Posterior cingulate gyrus (tissue), 11 donors: ENCODE measurements around the gene CD300LF.

ENCODE experiments used
- DNase-seq, 10 donors: peaks; one replicate each; pipeline versions ENCODE4 v3.0.0 to v3.0.0-alpha.2; 2020 to 2021; ENCODE audit warnings: mixed read lengths in 3 of 10
- intact Hi-C: fragments of 100-400 bp; cut with DNase I; formaldehyde crosslinking; loops from one replicate; pipeline ENCODE4 v1.15.1; 2023

The CD300LF gene

DNA sequence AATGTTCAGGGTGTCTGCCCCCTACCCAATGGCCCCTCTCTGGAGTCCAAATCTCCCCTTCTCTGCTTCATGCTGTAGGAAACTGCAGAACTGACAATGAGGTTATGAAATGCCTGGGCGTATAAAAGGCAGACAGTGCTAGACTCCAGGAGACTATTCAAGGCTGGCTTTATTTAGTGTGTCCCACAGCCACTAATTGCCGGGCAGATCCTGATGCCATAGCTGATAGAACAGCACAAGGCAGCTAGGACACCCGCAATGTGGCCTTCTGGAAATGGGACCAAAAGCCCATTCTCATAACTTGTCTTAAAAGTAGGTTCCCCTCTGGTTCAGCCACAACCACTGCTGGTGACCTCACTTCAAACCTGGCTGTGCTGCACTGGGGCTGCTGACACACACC is 60.7 kb downstream of the CD300LF start:
- DNase-seq = no peak
- intact Hi-C loops = no loop called here

DNA sequence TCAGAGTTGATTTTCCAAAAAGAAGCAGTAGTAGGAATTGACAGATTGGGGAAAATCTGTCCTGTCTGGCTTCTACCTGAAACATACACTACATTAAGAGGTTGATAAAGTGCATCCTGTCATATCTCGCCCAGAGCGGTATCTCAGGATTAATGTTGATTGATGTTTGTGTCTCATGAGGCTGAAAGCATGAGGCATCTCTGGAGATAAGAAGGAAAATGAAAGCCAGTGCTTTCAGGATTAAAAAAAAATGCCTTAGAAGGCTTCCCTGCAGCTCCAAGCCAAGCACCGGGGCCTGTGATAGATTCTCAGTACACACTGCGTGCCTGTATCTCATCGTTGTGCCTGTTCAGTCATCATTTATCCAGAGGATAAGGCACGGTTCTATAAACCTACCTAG is 62.8 kb downstream of the CD300LF start:
- no peak for DNase-seq
- intact Hi-C loops = no loop called here

DNA sequence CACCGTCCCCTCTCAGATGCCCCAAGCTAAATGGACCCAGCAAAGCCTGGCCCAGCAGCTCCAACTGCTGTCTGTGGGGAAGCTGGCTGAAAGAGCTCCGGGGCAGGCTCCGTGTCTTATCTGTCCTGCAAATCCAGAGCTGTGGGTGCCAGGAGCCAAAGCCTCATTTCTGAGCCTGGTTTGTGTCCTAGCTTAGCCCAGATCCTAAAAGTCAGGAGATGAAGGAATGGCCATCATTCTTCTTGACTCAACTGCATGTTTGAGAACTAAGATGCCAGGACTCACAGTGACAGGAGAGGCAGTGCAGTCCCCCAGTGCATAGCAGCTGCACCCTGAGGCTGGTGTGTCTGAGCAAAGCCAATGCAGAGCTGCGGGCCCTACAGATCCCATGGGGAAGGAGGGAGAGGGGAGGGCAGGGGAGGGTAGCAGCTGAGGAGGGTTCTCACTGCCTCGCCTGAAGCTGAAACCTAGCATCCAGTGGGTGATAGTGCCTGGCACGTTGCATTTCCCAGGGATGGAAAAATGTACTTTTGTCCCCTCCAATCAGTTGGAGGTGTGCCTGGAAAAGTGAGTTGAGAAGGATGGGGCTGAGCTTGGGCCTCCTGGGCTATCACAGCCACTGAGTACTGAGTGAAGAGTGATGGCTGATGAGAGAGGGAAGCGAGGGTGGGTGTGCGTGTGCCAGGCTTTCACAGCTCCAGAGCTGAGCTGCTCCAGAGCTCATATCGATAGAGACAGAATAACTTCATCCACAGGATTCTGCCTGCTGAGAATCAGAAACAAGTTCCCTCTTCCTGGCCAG is 64.7 kb downstream of the CD300LF start:
- DNase-seq = peak in 1 of 10 donors; percentile 36
- intact Hi-C loops = no loop called here

DNA sequence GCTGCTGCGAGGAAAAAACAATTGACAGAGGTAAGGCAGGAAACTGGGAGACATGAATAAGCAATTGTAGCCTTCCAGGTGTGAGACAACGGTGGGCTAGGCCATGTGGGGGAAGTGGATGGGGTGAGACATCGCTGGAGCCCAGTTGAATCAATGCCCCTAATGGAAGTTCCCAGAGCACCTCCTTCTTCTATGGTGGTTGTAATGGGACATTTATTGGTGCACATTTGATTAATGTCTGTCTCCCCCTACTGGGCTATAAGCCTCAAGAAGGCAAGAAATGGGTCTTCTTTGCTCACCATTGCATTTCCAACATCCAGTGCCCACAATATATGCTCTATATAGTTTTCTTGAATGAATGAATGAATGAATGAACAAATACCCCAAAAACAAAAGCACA is 66.5 kb downstream of the CD300LF start:
- intact Hi-C loops = no loop called here
- no peak for DNase-seq

DNA sequence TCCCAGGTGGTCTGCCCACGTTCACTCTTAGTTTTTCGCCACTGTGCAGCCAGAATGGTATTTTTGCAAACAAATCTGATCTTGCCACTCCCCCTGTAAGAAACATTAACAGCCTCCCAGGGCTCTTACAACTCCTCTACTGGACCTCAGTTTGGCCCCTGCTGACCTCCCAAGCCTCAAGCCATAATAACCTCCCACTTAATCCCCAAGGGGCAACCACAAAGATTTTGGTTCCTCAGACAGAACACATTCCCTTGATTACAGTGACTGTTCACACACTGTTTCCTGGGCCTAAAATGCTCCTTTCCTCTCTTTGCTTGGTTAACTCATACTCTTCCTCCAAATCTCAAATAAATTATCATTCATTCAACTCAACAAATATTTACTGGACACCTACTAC is 67.7 kb downstream of the CD300LF start:
- DNase-seq = no peak
- intact Hi-C loops = no loop called here

DNA sequence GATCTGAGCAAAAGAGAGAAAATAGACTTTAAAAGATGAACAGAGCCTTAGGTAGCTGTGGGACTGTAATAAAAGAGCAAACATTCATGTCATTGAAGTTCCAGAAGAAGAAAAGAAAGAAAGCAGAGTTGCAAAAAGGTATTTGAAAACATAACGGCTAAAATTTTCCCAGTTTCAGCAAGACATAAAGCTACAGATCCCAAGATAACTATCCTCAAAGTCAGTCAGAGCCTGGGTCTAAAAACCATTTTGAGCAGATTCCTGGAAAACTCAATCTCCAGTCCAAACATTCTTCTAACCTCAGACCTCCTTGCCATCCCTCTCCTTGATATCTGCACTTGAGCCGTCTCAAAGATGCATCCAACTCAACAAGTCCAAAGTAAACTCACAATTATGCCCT is 68.3 kb downstream of the CD300LF start:
- intact Hi-C loops = no loop called here
- DNase-seq = no peak
